Measurements from ENCODE around the gene YAP1.

DNA sequence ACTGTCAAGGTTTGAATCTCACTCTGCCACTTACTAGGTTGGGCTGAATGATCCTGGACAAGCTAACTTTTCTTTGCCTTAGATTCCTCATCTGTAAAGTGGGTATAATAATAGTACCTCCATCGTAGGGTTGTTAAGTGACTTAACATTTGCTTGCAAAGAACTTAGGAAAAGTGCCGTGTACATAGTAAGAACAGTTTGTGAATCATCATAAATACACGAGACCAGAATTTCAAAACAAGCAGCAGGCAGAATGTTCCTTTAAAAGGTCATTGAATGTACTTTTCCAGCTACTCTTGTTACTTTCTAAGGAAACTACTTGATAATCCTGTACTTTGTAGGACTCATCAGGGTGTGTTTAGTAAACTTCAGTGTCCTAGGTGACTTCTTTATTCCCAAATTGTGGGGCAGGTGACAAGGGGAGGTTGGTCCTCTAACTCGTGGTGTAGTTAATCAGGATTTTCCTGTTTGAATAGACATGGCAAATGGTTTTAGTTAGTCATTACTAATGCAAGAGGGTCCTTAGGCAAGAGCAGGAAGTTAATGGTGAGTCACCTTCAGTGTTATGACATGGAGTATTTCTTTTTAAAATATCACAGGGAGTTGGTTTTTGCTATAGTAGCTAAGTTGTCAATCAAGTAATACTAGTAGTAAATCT lies 67.9 kb downstream of the YAP1 start:
- TF ChIP-seq CTCF (IDR thresholded peaks at IDR 0.05; ENCODE audit: poor library complexity, severe bottlenecking) (no peak), RAD21 (conservative IDR thresholded peaks at IDR 0.05) (no peak), TAF1 (IDR thresholded peaks at IDR 0.05; ENCODE audit: low read depth) (no peak), REST (IDR thresholded peaks at IDR 0.05; ENCODE audit: borderline replicate concordance) (no peak)
